COLO829 (cell line): ENCODE data around the gene MYL4.
"Not testable (repeated sequence)": the region's sequence is repeated elsewhere in the genome, so short reads cannot be mapped to it uniquely, and the experiment has no call there.

Experiments
- DNase-seq: peaks from one replicate; pipeline ENCODE4 v3.0.0; 2012; ENCODE audit warnings: low spot score

MYL4 gene

DNA sequence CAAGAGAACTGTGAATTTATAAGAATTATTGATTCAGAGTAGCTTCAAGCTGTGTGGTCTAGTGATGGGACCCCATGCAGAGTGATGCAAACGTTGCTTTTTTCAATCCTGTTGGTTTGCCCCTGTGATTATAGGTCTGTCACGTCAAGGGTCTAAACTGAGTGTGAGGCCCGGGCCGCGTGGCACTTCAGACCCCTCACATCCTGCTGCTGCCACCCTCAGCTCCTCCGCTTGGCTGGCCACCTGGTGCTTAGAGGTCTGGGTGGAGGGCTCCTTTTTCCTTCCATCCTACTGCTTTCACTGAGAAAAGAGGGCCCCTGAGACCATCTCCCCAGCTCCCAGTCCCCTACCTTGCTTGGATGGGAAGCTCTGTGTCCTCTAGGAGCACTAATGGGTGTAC, 12.0 kb downstream of the MYL4 start:
- no peak for DNase-seq

DNA sequence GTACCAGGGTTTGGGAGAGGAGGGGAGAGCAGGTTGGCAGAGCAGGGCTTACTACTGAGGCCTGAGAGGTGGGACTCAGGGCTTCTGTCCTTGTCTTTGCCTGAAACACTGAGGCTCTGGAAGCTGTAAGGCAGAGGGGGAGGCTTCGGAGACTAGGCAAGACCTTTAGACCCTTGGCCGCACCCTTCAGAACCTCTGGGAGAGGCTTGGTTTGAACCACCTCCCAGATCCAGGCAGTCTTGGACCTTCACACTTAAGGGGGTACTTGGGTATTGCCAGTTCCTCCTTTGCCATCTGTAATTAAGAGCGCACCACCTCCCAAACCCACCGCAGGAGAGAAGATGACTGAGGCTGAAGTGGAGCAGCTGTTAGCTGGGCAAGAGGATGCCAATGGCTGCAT, 12.9 kb downstream of the MYL4 start:
- no peak for DNase-seq

DNA sequence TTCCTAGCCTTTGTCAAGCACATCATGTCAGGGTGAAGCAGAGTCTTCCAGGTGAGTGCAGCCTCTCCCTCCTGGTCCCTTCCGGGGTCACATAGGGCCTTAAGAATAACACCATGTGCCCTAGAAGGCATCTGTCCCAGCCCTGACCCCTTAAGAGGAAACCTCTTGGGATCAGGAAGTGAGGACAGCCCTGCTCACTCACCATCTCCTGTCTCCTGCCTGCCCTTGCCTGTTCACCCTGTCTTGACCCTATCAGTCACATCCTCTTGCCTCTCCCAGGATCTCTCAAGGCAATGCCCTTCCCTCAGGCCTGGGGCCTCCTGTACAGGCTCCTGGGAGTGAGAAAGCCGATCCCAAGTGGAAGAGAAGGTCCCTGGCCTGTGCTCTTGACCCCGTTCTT, 13.9 kb downstream of the MYL4 start:
- no peak for DNase-seq

DNA sequence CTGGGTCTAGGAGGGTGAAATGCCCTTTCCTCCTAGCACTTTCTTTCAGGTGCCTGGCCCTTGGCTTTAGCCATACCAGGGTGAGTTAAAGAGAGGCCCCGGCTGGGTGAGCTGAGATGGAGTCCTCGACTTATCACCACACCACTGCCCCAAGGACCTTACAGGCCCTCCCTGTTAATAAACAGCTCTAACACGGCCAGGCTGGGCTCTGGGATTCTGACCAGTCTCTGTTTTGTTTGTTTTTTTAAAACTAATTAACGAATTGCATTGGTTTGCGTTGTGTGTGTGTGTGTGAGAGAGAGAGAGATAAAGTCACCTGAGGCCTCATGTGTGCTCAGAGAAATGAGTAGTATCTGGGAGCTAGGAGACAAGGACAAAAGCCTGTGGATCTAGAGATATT, 14.3 kb downstream of the MYL4 start:
- no peak for DNase-seq

DNA sequence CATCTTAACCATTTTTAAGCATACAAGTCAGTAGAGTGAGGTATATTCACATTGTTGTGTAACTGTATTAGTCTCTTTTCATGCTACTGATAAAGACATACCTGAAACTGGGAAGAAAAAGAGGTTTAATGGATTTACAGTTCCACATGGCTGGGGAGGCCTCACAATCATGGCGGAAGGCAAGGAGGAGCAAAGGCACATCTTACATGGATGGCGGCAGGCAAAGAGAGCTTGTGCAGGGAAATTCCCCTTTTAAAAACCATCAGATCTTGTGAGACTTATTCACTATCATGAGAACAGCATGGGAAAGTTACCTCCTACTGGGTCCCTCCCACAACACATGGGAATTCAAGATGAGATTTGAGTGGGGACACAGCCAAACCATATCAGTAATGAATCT, 14.9 kb downstream of the MYL4 start:
- not testable (repeated sequence) for DNase-seq

DNA sequence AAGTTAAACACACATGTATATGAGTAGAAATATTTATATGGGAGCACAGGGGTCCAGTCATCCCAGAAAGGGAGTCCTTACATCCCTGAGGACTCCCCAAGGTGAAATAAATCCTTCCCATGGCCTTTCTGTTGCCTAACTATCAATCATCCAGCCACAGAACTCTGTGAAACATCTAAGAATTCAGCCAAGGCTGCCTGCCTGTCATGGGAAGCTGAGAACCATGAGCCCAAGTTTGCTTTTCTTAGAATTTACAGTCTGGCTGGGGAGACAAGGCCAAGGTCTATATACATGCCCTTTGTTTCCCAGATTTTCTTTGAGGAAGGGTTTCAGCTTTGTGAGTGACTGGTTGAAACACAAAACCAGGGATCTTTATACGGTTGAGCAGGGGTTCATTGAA, 15.8 kb downstream of the MYL4 start:
- DNase-seq: no peak

DNA sequence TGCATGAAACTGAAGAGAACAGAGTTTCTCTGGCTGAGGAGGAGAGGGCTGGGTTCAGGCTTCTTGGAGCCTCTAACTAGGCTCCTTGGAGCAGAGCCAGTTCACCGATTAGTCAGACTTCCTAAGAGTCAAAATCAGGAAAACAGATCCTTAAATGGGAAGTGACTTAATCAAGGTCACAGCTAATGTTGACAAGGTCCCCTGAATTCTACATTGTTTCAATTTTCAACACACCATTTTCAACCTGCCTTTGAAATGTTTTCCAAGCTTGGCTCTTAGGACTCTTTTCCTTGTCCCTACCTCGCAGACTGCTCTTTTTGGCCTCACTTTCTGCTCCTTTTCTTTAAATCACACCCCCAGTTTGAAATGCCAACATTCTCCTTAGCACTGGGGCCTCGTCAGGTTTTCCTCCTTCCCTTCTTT, 16.3 kb downstream of the MYL4 start:
- peak; percentile 42 for DNase-seq

DNA sequence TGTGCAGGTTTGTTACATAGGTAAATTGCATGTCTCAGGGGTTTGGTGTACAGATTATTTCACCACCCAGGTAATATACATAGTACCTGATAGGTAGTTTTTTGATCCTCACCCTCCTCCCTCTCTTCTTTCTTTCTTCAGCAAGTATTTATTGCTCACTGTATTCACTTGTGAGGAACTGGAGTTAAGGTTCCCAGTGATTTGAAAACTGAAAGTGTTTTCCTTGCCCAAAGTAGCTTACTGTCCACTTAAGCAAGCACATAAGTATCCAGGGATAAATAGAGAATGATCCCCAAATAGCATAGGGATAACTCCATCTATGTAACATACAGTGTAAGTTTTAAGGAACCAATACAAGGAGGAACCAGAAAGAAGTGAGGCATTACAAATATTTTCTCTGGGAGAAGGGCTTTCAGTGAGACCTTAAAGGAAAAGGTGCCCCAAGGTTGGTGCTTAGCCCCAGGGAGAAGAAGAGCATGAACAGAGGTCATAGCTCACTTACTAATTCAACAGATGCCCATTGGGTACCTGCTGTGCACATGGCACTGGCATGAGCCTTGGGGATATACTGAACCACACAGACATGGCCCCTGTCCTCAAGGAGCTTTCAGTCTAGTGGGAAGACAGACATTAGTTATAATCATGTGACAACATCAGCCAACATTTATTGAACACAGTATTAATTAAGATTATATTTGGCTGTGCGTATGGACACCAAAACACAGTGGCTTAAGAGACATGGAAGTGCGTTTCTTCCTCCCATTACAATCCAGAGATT, 17.0 kb downstream of the MYL4 start:
- no peak for DNase-seq

DNA sequence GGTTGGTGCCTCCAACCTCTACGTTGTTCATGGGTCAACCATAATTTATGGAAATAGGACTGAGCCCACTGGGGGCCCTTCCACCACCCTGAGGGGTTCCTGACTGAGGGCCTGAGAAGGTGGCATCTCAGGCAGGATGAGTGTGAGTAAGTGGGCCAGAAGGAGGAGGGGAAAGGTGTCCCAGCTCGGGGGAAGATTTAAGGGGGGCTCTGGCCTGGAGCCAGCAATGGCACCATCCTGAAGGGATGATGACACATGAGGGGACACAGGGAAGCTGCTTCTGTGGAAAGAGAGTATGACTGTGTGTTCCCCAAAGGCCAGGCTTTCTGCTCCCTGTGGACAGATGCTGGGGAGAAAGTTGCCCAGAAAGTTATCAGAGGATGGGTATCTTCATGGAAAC, 18.7 kb downstream of the MYL4 start:
- no peak for DNase-seq

DNA sequence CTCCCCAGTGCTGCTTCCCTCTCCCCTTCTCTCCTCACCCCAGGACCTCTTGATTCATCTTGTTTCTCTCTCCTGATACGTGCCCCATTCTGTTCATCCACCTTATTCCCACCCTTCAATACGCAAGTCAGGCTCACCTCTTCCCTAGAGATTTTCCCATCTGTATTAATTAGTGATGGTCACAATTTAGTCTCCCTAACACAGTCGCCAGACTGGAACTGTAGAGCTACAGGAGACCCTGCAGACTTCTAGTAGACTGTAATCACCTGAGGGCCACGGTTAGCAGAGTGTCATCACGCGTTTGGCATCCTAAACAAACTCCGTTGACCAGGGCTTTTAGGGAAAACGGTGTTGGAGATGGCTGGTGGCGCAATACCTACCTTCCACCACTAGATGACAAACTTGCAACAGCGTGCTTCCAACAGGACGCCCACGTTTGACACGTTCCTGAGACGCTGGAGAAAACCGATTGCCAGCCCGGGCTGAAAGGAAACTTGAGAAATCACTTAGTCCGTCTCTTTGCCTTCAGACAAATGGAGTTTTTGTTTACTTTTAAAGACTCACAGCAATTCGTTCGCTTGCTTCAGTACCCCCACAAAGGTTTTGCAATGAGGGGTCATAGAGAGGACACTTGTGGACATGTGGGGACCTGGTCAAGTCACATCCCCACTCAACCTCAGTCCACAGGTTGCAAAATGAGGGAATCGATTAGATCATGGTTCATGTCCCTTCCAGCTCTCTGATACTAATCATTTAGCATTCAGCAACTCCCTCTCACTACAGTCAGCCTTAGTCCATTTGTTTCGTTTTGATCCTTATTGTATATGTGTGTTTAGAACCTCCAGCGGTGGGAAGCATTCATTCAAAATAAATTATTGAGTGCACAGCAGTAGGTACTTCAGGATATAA, 20.6 kb downstream of the MYL4 start:
- DNase-seq: peak; percentile 97

DNA sequence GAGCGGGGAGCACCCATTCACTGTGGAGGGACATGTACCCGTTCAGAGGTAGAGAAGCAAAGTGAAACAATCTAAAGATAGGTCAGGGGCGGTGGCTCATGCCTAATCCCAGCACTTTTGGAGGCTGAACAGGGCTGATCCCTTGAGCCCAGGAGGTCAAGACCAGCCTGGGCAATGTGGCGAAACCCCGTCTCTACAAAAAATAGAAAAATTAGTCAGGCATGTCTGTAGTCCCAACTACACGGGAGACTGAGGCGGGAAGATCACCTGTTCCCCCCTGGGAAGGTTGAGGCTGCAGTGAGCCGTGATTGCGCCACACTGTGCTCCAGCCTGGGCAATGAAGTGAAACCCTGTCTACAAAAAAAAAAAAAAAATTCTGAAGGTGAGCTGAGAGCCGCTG, 21.7 kb downstream of the MYL4 start:
- no peak for DNase-seq

DNA sequence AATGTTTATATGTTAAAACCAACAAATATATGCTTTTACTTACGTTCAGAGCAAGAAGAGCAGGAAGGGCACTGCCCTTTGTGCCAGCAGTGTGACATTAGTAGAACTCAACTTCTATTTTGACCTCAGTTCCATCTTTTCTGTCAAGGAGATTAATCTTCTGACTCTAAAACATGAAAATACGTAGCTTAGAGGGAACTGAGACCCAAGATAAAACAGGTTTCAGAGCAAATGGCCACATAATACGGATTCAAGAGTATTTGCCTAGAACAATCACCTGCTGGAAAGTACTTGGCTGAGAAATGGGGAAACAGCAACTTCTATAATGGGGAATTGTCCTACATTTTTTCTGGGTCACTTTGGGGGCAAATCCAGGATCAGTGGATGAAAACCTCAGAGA, 22.2 kb downstream of the MYL4 start:
- no peak for DNase-seq

DNA sequence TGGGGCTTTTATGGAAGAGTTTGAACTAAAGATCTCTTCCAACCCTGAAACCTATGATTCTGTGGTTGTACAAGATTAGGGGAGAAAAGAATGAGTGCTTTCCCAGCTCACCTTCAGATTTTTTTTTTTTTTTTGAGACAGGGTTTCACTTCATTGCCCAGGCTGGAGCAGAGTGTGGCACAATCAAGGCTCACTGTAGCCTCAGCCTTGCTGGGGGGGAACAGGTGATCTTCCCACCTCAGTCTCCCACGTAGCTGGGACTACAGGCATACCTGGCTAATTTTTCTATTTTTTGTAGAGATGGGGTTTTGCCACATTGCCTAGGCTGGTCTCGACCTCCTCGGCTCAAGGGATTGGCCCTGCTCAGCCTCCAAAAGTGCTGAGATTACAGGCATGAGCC, 22.7 kb downstream of the MYL4 start:
- DNase-seq: no peak

DNA sequence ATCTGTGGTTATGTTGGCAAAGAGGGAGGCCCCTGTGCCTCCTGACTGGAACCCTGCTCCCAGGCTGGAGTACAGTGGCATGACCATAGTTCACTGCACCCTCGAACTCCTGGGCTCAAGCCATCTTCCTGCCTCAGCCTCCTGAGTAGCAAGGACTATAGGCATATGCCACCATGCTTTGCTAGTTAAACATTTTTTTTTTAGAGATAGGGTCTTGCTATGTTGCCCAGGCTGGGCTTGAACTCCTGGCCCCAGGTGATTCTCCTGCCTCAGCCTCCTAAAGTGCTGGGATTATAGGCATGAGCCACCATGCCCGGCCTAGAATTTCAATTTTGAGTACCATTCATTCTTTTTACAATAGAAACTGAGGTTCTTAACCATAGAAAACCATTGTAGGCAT, 23.3 kb downstream of the MYL4 start:
- no peak for DNase-seq

DNA sequence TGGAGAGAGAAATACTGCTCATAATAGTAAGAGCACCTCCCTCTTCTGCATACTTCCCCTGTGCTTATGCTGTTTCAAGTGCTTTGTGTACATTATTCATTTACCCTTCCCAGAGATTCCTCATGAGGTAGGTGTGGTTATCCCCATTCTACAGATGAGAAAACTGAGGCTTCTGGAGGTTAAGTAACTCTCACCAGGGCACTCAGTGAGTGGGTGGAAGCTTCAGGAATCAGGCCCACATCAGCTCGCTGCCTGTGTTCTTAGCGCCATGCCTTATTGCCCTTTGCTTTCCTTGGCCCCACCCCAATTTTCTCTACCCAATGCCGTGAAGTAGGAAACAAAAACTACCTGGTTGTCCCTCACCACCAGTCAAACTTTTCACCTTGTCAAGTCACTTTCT, 26.4 kb downstream of the MYL4 start:
- DNase-seq: no peak

DNA sequence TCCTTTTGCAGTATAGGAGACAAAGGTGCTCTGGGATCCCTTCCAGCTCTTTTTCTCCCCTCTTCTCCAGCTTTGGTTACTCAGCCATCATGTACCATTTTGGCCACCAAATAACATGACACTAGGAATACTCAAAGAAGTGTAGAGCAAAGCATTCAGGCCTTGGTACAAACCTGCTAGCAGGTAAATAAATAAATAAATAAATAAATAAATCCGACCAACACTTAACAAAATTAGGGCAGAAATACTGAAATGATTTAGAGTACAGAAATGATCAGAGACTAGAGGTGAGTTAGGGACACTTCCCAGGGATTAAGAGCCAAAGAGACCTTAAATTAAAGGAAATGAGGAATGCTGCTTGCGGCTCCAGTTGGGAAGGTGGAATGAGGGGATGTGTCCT, 26.8 kb downstream of the MYL4 start:
- DNase-seq: no peak

DNA sequence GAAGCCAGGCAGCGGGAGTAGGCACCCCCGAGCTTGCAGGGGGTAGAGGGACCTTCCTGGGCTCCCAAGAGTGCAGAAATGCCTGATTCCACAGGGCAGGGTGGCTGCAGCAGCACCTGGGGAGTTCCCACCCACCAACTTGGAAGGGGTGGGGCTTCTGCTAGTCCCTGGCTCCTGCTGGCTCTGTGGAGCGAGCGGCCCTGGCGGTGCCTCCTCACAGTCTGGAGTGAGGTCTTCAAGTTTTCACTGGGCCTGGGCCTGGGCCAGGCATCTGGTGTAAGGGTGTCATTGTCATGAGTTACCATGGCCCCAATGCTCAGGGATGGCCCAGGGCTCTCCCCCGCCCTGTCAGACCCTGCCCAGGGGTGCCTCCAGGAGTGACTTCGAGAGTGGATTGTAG, 28.7 kb downstream of the MYL4 start:
- DNase-seq: no peak

DNA sequence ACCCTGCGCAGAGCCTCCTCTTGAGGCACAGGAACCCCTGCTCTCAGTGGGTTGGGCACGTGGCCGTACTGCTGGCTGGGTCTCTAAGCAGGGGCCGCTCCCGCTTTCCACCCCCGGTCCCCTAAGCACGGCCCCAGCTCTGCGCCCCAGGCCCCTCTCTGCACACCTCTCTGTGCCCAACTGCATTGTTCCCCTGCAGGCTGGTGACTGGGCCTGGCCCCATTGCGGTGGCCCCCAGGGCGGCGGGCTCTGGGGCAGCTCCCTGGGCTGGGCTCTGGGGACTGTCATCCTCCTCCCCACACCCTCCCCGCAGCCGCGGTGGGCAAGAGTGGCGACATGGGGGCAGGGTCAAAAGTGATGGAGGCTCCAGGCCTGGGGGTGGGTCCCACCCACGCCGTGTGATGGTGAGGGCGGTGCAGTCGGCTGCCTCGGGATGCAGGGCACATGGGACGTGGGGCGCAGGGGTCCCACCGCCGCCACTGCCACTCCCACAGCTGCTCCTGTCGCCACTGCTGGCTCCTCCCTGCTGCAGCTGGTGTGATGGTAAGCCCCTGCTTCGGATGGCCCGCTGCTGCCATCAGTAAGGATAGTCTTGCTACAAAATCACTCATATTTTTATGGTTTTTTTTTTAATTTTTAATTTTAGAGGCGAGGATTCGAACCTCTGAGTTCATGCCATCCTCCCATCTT, 29.3 kb downstream of the MYL4 start:
- no peak for DNase-seq

DNA sequence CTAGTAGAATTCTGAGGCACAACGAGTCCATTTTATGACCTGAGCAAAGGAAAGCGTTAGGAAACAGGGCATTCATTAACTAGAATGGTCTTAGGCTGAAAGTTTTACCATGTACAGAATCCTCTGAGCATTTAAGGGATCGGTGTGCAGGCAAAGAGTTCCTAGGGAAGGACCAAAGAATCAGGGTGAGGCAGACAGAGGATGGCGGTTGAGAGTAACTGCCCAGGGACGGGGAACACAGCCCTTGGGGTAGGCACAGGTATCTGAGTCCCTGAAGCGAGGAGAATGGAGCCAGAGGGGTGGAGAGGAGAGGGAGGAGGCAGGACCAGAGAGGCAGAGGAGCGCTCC, 30.4 kb downstream of the MYL4 start:
- DNase-seq: no peak

DNA sequence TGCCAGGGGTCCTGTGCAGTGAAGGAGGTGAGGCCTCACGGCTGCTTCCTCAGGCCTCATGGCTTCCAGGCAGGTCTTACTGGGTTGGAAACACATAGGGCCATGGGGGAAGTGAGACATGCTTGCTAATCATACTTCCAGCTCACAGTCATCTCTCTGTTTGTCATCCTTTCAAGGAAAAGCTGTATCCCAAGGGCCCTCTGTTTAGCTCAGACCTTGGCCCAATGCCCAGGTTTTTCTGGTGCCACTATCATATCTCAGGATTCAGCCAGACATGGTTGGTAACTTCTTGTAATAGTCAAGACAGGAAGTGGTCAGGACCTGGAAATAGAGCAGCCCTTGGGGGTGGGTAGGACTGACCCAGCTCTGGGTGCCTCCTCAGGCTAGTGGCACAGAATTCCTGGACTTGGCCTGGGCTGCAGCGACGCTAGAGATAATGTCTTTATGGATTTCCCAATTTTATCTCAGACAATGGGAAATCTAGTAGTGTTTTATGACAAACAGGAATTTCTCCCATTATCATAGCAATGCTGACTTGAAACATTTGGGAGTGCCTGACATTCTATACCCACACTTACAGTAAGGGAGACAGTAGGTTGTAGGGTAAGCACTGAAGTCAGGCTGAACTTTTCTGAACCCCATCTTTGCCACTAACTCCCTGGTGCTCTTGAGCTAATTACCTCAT, 31.0 kb downstream of the MYL4 start:
- DNase-seq: peak; percentile 96

DNA sequence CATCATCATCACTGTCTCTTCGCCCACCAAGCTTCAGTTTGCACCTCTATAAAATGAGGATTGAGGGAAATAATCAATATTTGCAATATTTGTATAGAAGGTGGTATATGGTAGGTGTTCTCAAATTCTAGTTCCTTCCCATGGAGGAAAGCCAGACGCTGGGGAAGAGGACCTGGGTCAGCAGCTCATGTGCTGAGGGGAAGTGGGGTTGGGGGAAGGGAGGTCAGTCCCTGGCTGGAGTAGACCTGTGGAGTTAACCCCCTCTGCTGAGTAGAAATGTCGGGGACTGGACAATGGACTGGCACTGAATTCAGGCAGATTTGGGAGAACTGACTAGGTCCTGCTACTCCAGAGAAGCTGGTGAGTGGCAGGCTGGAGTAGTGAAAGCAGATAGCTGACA, 31.7 kb downstream of the MYL4 start:
- DNase-seq: no peak

DNA sequence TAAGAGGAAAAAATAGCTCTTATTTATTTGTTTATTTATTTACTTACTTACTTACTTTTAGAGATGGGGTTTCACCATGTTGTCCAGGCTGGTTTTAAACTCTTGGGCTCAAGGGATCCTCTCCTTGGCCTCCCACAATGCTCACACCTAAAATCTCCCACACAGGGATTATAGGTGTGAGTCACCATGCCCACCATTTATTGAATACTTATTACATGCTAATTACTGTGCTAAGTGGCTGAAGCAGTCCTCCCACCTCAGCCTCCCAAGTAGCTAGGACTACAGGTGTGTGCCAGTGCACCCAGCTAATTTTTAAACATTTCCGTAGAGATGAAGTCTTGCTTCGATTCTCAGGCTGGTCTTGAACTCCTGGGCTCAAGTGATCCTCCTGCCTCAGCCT, 33.5 kb downstream of the MYL4 start:
- no peak for DNase-seq
